MG63 (cell line): Measurements from ENCODE around the gene KCNE3. TPM values are rescaled to one million over a fixed set of nuclear protein-coding genes. Genes with fewer than 3 reads are reported as not detected.

ENCODE experiments used
- DNase-seq: peaks from one replicate; pipeline ENCODE4 v3.0.0-alpha.2; 2020
- H3K27me3 ChIP-seq: fragments of 250-450 bp; sonication (Bioruptor Pico); 2 replicates; pipeline ENCODE4 v1.5.1; 2020; ENCODE audit warnings: mild to moderate bottlenecking, moderate library complexity
- H3K36me3 ChIP-seq: fragments of 250-450 bp; sonication (Bioruptor Pico); 2 replicates; pipeline ENCODE4 v1.5.1; 2020; ENCODE audit warnings: mild to moderate bottlenecking, moderate library complexity
- H3K4me3 ChIP-seq: fragments of 250-450 bp; sonication (Bioruptor Pico); 2 replicates; pipeline ENCODE4 v1.5.1; 2020; ENCODE audit warnings: mild to moderate bottlenecking, moderate library complexity
- H3K9me3 ChIP-seq: fragments of 250-450 bp; sonication (Bioruptor Pico); 2 replicates; pipeline ENCODE4 v1.5.1; 2020; ENCODE audit warnings: mild to moderate bottlenecking, moderate library complexity
- total RNA-seq: library from RNA; depleted of rRNA; stranded (reverse); fragments of >200 nt; shearing (Covaris generic); gene quantifications from 2 replicates; pipeline ENCODE4 v1.2.3, GENCODE V29; 2014; ENCODE audit warnings: low replicate concordance

Gene KCNE3
- total RNA-seq, 1 experiment from 2014 or later, result 2.9 TPM

DNA sequence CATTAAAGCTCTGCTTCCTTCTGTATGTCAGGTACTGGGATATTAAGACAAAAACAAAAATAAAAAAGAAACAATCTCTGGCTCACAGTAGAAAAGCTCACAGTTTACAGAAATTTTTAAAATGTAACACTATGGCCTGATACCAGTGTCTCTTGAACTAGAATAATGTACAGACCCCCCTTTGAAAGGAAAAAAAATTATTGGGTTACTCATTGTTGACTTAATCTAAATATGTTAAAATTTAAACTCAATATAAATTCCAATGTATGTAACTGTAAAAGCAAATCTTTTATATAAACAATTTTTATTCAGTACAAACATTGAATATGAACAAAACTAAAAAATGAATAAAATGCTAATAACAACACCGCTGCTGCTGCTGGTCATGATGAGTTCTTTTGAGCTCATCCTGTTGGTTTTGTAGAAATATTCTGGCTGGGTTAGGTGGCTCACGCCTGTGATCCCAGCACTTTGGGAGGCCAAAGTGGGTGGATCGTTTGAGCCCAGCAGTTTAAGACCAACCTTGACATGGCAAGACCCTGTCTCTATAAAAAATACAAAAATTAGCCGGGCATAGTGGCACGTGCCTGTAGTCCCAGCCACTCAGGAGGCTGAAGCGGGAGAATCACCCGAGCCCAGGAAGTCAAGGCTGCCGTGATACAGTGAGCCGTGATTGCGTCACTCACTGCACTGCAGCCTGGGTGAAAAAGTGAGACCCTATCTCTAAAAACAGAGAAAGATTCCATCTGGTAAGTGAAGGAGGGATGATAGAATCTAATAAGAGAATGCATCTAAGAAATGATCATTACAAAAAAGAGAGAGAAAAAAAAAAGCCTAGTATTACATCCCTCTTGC is 11.8 kb upstream of the KCNE3 start:
- Histone ChIP-seq H3K9me3 (no peaks in the 10 kb centered on the region), H3K27me3 (no peaks in the 10 kb centered on the region), H3K4me3 (no peak overlapping the region), H3K36me3 (no peaks in the 10 kb centered on the region)
- DNase-seq, result no peak

DNA sequence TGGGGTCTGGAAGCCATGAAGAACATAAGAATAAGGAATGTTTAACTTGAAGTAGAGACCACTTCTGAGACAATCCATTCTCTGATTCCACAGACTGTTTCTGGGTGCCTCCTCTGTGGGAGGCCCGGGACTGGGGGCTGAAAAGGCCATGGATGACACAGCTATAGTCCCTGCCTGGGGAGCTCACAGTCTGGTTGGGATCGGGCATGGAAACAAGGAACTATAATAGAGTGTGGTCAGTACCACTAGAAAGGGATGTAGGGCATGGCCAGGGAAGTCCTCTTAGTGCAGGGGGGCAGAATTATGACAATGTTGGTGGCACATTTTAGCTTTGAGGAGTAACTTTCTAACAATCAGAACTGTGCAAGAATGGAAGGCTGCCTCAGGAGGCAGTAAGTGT is 9.2 kb upstream of the KCNE3 start:
- no peak for DNase-seq
- H3K9me3 ChIP-seq, result no peaks in the 10 kb centered on the region
- no peaks in the 10 kb centered on the region for H3K27me3 ChIP-seq
- H3K36me3 ChIP-seq, result no peaks in the 10 kb centered on the region
- no peak overlapping the region for H3K4me3 ChIP-seq

DNA sequence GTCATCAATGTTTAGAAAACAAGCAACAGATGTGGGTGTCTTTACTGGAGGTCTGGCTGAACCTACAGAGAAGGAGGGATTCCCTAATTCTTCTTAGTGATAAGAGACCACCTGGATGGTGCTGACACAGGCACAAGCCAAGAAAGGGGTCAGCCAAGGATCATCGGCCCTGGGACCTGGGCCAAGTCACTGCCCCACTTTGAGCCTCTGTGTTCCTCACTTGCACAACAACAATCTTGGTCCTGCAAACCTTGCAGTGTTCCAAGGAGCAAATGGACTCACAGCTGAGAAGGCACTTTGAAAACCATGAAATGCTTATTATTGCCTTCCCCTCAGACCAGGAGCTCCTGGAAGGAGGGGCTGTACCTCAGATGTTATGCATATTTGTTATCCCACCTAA is 7.0 kb upstream of the KCNE3 start:
- Histone ChIP-seq H3K36me3 (no peaks in the 10 kb centered on the region), H3K9me3 (no peaks in the 10 kb centered on the region), H3K27me3 (no peaks in the 10 kb centered on the region), H3K4me3 (no peak overlapping the region)
- DNase-seq, result no peak

DNA sequence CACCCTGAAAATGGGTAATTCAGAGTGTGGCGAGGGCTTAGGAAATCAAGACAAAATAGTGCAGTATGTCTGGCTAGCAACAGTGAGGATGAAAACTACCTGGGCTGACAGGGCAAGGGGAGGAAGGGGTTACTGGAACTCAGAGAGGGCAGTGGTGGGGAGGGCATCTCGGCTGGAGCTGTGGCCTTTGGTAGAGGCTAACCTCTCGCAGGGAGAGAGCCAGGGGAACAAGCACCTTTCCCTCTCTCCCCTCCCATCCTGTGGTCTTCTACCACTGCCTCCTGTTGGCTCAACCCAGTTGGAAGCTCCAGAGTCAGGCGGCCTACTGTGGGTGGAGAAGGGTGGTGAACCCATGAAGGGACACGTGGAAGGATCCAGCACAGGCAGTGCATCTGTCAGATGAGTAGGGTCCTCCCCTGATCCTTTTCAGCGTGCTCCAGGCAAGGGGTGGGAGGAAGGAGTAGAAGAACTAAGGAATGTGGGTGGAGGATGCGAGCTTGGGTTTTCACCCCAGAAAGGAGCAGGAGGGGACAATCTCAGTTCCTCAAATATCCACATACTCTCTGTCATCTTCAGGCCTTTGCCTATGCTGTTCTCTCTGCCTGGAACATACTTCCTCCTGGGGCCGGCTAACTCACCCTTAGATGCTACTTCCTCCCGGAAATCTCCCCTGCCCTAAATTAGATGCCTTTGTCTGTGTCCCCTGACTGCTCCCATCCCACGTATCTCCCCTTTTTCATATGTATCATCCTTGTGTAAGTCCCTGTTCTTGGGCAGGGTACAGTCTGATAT is 6.2 kb upstream of the KCNE3 start:
- Histone ChIP-seq H3K4me3 (no peak overlapping the region), H3K9me3 (no peaks in the 10 kb centered on the region), H3K27me3 (no peaks in the 10 kb centered on the region), H3K36me3 (no peaks in the 10 kb centered on the region)
- no peak for DNase-seq

DNA sequence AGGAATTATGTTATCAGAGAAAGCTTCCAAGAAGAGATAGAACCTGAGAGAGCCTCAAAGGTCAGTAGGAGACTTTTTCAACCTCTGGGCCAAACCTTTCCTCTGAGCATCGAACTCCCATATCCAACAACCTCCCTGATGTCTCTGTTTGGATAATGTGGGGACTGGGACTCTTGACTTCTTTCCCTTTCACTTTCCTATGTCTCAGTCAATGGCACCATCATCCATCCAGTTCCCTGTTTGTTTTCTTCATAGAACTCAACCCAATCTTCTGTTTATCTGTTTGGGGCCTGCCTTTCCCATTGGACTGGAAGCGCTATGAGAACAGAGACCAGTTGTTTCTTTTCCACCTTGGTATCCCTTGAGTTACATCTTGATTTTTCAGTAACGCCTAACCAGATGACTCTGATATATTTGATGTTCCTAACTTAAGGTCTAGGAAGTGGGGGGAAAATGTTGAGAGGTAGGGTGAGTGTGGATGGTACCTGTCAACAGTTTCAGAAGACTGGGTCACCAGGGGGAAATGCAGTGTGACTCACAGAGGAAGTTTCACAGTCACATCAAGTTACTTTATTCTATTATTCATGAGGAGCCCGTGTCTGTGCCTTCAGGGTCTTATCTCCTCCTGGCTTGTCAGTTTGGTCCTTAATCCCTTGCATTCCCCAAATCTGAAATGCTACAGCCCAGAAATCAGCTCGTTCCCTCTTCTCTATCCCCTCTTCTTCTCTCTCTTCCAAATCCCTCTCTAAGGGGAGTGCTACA is 4.5 kb upstream of the KCNE3 start:
- no peaks in the 10 kb centered on the region for H3K9me3 ChIP-seq
- H3K4me3 ChIP-seq, result no peak overlapping the region
- DNase-seq, result no peak
- no peaks in the 10 kb centered on the region for H3K36me3 ChIP-seq
- H3K27me3 ChIP-seq, result no peaks in the 10 kb centered on the region

DNA sequence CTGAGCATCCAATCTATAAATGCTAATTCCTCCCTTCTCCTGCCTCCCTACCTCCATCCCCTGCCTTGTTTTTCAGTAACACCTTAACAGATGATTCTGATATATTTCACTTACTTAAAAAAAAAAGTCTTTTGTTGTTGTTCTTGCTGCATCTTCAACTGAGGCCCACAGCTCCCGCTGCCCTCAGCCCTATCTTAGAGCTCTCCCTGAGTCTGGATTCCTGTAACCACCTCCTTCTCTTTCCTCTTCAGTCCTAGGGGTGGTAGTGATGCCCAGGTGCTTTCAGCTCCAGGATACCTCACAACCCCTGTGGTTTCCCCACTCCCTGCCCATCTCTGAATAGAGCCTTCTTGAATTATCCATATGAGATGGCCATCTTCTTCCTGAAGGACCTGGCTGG is 3.7 kb upstream of the KCNE3 start:
- no peaks in the 10 kb centered on the region for H3K27me3 ChIP-seq
- no peaks in the 10 kb centered on the region for H3K9me3 ChIP-seq
- H3K4me3 ChIP-seq, result no peak overlapping the region
- no peak for DNase-seq
- no peaks in the 10 kb centered on the region for H3K36me3 ChIP-seq

DNA sequence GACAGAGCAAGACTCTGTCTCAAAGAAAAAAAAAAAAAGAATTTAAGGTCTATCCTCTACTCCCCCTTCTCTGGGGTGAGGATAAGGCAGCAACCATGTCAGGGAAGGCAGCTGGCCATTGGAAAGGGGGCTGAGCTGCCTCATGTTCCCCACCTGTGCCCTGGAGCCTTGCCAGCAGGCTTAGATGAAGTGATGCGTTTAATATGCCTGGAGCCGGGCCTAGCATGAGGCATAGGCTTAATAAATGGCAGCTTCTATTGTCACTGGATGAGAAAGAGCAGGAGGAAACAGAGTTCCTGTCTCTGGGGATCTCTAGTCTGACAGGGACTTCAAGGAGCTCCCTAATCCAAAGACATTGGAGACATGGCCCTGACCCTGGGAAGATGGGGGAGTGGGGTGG is 3.2 kb upstream of the KCNE3 start:
- DNase-seq, result no peak
- Histone ChIP-seq H3K27me3 (no peaks in the 10 kb centered on the region), H3K4me3 (no peak overlapping the region), H3K36me3 (no peaks in the 10 kb centered on the region), H3K9me3 (no peaks in the 10 kb centered on the region)

DNA sequence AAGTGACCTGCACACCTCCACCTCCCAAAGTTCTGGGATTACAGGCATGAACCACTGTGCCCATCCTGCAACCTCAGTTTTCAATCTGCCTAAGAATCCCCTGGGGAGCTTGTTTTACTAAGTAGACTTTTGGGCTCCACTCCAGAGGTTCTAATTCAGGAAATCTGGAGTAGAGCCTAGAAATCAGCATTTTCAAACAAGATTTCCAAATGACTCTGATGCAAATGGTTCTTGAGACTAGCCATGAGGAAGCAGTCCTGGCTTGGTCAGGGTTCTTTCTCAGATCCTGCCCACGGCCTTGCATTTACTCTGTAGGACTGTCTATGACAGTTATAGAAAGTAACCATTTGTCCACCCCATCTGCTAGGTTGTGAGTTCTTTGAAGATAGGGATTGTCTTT is 1.6 kb upstream of the KCNE3 start:
- H3K27me3 ChIP-seq, result no peaks in the 10 kb centered on the region
- H3K36me3 ChIP-seq, result no peaks in the 10 kb centered on the region

DNA sequence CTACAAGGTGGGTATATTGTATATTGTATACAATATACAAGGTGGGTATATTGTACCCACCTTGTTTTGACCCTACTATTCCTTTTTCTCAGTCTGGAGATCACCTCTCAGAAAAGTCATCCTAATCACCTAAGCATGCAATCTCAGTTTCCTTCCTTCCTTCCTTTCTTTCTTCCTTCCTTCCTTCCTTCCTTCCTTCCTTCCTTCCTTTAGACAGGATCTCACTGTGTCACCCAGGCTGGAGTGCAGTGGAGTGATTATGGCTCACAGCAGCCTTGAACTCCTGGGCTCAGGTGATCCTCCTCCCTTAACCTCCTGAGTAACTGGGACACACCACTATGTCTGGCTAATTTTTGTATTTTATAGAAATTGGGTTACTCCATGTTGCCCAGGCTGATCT is 1.2 kb upstream of the KCNE3 start:
- Histone ChIP-seq H3K9me3 (no peaks in the 10 kb centered on the region), H3K4me3 (no peak overlapping the region), H3K36me3 (no peaks in the 10 kb centered on the region), H3K27me3 (no peaks in the 10 kb centered on the region)
- no peak for DNase-seq

More for the DNA sequence above, 1.6 kb upstream of the KCNE3 start:
- Histone ChIP-seq H3K9me3 (no peaks in the 10 kb centered on the region), H3K4me3 (no peak overlapping the region)
- no peak for DNase-seq

DNA sequence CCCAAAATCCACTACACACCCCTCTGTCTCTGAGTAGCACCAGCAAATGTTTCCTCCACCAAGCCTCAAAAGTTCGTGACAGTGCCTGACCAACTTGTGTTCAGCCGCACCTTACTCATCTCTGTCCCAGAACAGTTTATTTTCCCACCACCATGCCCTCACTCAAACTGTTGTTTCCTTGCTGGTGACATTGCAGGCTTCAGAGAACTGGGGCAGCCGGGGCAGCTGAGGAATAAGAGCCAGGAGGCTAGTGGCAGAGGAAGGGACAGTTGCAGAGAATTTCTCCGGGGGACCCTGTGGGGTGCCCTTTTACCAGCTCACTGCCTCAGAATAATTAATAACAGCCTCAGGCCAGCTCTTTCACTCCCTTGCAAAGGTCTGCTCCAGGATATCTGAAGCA is 709 bp upstream of the KCNE3 start:
- Histone ChIP-seq H3K4me3 (no peak overlapping the region), H3K27me3 (no peaks in the 10 kb centered on the region), H3K36me3 (no peaks in the 10 kb centered on the region), H3K9me3 (no peaks in the 10 kb centered on the region)
- DNase-seq, result no peak

DNA sequence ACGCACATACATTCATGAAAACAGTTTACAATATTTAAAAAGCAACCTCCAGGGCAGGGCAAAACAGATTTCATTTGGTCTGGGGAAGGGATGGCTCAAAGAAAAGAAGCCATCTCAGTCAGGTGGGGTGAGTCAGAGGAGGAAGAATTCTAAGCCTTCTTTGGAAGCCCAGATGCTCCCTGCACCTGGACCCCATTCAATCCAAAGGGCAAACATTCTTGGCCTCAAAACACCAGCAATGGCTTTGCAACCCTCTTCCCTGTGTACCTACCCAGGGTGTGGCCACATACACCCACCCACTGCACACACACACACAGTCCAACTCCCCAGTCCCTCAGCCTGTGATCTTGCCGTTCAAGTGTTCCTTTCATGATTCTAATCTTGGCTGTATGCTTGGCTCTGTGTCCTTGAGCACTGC is 2.0 kb downstream of the KCNE3 start:
- H3K9me3 ChIP-seq, result no peaks in the 10 kb centered on the region
- H3K36me3 ChIP-seq, result no peaks in the 10 kb centered on the region
- DNase-seq, result no peak
- H3K27me3 ChIP-seq, result no peaks in the 10 kb centered on the region
- no peak overlapping the region for H3K4me3 ChIP-seq

DNA sequence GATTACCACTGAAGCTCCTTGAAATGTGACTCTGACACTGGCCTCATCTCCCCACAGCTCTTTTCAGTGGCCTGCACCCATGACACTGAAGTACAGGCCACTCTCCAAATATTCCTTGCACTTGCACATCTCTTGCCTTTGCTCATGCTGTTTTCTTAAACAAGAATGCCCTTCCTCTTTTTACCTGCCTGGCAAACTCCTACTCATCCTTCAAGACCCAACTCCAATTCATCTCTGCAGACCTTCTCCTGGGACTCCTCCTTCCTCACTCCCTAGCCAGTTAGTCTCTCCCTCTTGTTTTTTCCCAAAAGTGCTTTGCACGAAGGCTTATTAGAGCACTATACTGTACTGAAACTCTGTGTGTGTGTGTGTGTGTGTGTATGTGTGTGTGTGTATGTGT is 2.6 kb downstream of the KCNE3 start:
- Histone ChIP-seq H3K4me3 (no peak overlapping the region), H3K27me3 (no peaks in the 10 kb centered on the region), H3K9me3 (no peaks in the 10 kb centered on the region), H3K36me3 (no peaks in the 10 kb centered on the region)
- no peak for DNase-seq

DNA sequence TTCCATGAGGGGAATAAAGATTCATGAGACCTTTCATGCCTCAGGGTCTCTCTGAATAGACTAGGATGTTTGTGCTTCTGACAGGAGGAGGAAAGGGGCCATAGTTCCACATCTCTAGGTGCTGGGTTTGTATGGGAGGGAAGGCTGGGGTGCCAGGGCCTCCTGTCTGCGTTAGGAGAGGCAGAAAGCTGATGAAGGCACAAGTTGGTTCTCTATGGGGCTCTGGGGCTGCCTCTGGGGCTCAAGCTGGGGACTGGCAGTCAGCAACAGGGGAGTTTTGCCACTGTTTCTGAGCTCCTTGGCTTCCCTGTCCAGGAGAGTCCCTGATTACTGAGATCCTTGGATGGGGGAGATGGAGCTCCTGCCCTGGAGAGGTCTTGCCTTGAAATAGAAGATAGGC is 4.1 kb downstream of the KCNE3 start:
- Histone ChIP-seq H3K27me3 (no peaks in the 10 kb centered on the region), H3K36me3 (no peaks in the 10 kb centered on the region), H3K4me3 (no peak overlapping the region), H3K9me3 (no peaks in the 10 kb centered on the region)
- DNase-seq, result no peak

DNA sequence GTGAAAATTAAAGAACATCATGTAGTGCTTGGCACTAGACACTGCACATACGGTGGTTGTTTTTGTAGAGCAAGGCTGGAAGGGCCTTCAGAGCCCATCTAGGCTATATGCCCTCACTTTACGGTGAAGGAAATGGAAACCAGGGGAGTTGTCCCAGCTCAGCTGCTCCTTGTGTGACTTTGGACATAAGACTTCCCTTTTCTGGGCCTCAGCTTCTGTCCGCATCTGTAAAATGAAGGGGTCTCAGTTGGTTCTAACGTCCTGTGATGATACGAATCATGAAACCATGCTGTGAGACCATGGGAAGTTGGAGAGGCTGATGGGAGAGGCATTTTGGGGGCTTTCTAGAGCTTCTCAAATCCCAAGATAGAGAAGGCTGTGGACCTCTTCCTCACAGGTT is 4.7 kb downstream of the KCNE3 start:
- Histone ChIP-seq H3K4me3 (no peak overlapping the region), H3K27me3 (no peaks in the 10 kb centered on the region), H3K36me3 (no peaks in the 10 kb centered on the region), H3K9me3 (no peaks in the 10 kb centered on the region)
- no peak for DNase-seq

DNA sequence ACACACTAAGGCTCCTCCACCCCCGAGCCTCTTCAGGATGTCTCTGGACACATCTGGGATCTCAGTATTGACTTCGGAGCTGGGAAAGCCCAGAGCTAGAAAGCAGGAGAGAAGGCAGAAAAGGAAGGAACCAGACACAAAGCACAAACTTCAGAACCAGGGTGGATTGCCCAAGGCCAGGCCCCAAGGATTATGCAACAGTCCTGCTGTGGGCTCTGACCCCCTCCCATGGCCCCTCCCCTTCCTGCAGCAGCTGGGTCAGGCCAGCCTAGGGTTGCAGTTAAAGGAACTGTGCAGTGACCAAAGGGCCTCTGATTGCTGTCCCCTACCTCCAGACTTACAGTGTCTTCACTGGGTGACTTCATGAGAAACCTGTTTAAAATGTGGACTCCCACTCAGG is 5.3 kb downstream of the KCNE3 start:
- H3K9me3 ChIP-seq, result no peaks in the 10 kb centered on the region
- no peaks in the 10 kb centered on the region for H3K36me3 ChIP-seq
- no peak overlapping the region for H3K4me3 ChIP-seq
- no peaks in the 10 kb centered on the region for H3K27me3 ChIP-seq
- DNase-seq, result no peak

DNA sequence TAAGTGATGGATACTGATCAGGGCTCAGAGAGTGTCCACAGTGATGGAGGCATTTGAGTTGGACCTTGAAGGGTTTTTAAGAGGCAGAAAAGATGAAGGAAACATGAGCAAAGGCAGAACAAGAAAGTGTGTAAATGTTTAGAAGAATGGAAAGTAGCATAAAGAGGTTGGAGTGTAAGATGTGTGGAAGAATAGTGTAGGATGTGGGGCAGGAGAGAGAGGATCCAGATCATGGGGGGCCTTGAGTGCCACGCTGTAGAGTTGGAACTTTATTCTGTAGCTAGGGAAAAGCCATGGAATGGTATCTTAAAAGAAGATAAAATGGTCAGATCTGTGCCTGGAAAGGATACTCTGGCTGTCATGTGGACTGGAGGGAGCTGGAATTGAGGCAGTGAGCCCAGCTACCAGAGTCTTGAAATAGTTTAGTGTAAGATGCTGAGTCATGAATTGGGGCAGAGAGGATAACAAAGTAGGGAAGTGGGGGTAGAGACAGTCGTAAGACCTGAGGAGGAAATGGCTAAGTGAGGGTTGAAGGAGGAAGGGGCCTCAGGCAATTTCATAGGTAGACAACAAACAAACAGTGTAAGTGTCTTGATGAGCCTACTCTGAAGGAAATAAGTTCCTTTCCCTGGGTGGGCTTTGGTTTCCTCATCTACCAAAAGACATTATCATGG is 6.7 kb downstream of the KCNE3 start:
- Histone ChIP-seq H3K27me3 (no peaks in the 10 kb centered on the region), H3K4me3 (no peak overlapping the region), H3K9me3 (no peaks in the 10 kb centered on the region), H3K36me3 (no peaks in the 10 kb centered on the region)
- no peak for DNase-seq

DNA sequence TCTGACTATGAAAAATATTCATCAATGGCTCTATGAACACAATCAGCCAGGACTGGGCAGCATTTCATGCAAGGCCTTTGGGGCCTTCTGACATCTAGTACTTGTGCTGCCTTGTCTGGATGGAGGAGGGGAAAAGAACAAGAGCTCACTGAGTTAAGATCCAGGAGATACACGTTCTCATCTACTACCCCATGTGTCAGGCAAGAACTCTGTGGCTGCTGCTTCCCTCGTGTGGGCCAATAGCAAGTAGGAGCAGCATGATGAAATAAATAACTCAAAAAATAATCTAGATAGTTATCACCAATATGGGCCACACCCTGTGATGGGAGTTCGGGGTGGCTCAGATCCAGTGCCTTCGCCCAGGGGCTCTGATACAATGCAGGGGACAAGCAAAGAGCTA is 7.3 kb downstream of the KCNE3 start:
- Histone ChIP-seq H3K9me3 (no peaks in the 10 kb centered on the region), H3K36me3 (no peaks in the 10 kb centered on the region), H3K4me3 (no peak overlapping the region), H3K27me3 (no peaks in the 10 kb centered on the region)
- no peak for DNase-seq
